Astrocyte (in vitro differentiated cells and primary cell): Measurements from ENCODE around the gene DGKG.

ENCODE experiments used
- CTCF ChIP-seq: IDR thresholded peaks from 2 replicates; pipeline ENCODE4 v1.5.1; 2011; ENCODE audit warnings: low read depth, mild to moderate bottlenecking, inconsistent platforms, low read length, moderate library complexity; ENCODE audit not compliant: insufficient read depth
- EZH2 ChIP-seq: IDR thresholded peaks from 2 replicates; pipeline ENCODE4 v1.6.1; 2012; ENCODE audit warnings: mild to moderate bottlenecking, low read length, inconsistent platforms; ENCODE audit not compliant: insufficient read depth

GRCh38 chr3:186127463-186127862, 234.6 kb downstream of the DGKG start:
- TF ChIP-seq EZH2 (no peak), CTCF (no peak)
